Trophoblast cell (in vitro differentiated cells and primary cell): ENCODE measurements around the gene CCDC57.

Source experiments
- DNase-seq, 2 donors: peaks; one replicate each; pipeline ENCODE4 v3.0.0-alpha.2; 2016
- H2AFZ ChIP-seq: 2 replicates; pipeline ENCODE4 v1.6.1; 2013; ENCODE audit warnings: low read length, moderate library complexity, mild to moderate bottlenecking; ENCODE audit not compliant: insufficient read depth, poor library complexity
- H2AK5ac ChIP-seq: 2 replicates; pipeline ENCODE4 v1.6.1; 2013; ENCODE audit warnings: mild to moderate bottlenecking, low read length
- H2BK120ac ChIP-seq: 2 replicates; pipeline ENCODE4 v1.6.1; 2013; ENCODE audit warnings: low read length, mild to moderate bottlenecking, moderate library complexity; ENCODE audit not compliant: insufficient read depth, poor library complexity
- H2BK12ac ChIP-seq: 2 replicates; pipeline ENCODE4 v1.6.1; 2013; ENCODE audit warnings: mild to moderate bottlenecking, low read length, moderate library complexity
- H2BK5ac ChIP-seq: 2 replicates; pipeline ENCODE4 v1.6.1; 2013; ENCODE audit warnings: low read length, low read depth, moderate library complexity, mild to moderate bottlenecking; ENCODE audit not compliant: poor library complexity
- H3K14ac ChIP-seq: 2 replicates; pipeline ENCODE4 v1.6.1; 2013; ENCODE audit warnings: mild to moderate bottlenecking, low read length
- H3K18ac ChIP-seq: 2 replicates; pipeline ENCODE4 v1.6.1; 2013; ENCODE audit warnings: mild to moderate bottlenecking, low read length
- H3K23ac ChIP-seq: 2 replicates; pipeline ENCODE4 v1.6.1; 2013; ENCODE audit warnings: low read length
- H3K27ac ChIP-seq: 2 replicates; pipeline ENCODE4 v1.5.1; 2013; ENCODE audit warnings: low read depth, mild to moderate bottlenecking, inconsistent platforms, low read length, moderate library complexity
- H3K27me3 ChIP-seq: 2 replicates; pipeline ENCODE4 v1.6.1; 2013; ENCODE audit warnings: inconsistent platforms, mild to moderate bottlenecking, low read length, moderate library complexity; ENCODE audit not compliant: insufficient read depth
- H3K36me3 ChIP-seq, 2 experiments: 1 replicate in 1 of 2; 2 replicates in 1 of 2; pipeline ENCODE4 v1.6.1; 2013; ENCODE audit warnings: low read length in 2 of 2, mild to moderate bottlenecking in 2 of 2, moderate library complexity in 1 of 2; ENCODE audit not compliant: insufficient read depth in 2 of 2, control insufficient read depth in 1 of 2
- H3K4ac ChIP-seq: 2 replicates; pipeline ENCODE4 v1.6.1; 2013; ENCODE audit warnings: low read depth, mild to moderate bottlenecking, low read length, moderate library complexity
- H3K4me1 ChIP-seq, 2 experiments: 1 replicate in 1 of 2; 2 replicates in 1 of 2; pipeline ENCODE4 v1.6.1; 2013; ENCODE audit warnings: low read length in 2 of 2, mild to moderate bottlenecking in 2 of 2, moderate library complexity in 1 of 2; ENCODE audit not compliant: insufficient read depth in 2 of 2, control insufficient read depth in 1 of 2
- H3K4me2 ChIP-seq: 2 replicates; pipeline ENCODE4 v1.6.1; 2013; ENCODE audit warnings: inconsistent platforms, mild to moderate bottlenecking, low read length, moderate library complexity
- H3K4me3 ChIP-seq: 2 replicates; pipeline ENCODE4 v1.5.1; 2013; ENCODE audit warnings: mild to moderate bottlenecking, low read depth, low read length, inconsistent platforms
- H3K79me1 ChIP-seq: one replicate; pipeline ENCODE4 v1.6.1; 2013; ENCODE audit warnings: low read length
- H3K79me2 ChIP-seq: 2 replicates; pipeline ENCODE4 v1.6.1; 2013; ENCODE audit warnings: low read length, mild to moderate bottlenecking; ENCODE audit not compliant: control insufficient read depth, insufficient read depth, poor library complexity
- H3K9ac ChIP-seq: 2 replicates; pipeline ENCODE4 v1.6.1; 2013; ENCODE audit warnings: mild to moderate bottlenecking, low read length
- H3K9me3 ChIP-seq: 2 replicates; pipeline ENCODE4 v1.6.1; 2013; ENCODE audit warnings: low read depth, mild to moderate bottlenecking, control low read depth, inconsistent platforms, low read length; ENCODE audit not compliant: insufficient read depth
- H4K12ac ChIP-seq: 2 replicates; pipeline ENCODE4 v1.6.1; 2013; ENCODE audit warnings: low read depth, mild to moderate bottlenecking, low read length, moderate library complexity
- H4K8ac ChIP-seq: 2 replicates; pipeline ENCODE4 v1.6.1; 2013; ENCODE audit warnings: low read depth, mild to moderate bottlenecking, low read length, moderate library complexity
- H4K91ac ChIP-seq: one replicate; pipeline ENCODE4 v1.6.1; 2013; ENCODE audit warnings: low read depth, mild to moderate bottlenecking, low read length, moderate library complexity
- WGBS: extraction: QIAGEN DNeasy Blood & Tissue Kit; methylation state at CpG from one replicate; pipeline ENCODE4 v1.1.7; 2013; ENCODE audit warnings: missing lambda C conversion rate; ENCODE audit not compliant: insufficient read length, insufficient coverage; ENCODE audit errors: extremely low coverage; 5-methylcytosine and 5-hydroxymethylcytosine counted together

CCDC57 gene

DNA sequence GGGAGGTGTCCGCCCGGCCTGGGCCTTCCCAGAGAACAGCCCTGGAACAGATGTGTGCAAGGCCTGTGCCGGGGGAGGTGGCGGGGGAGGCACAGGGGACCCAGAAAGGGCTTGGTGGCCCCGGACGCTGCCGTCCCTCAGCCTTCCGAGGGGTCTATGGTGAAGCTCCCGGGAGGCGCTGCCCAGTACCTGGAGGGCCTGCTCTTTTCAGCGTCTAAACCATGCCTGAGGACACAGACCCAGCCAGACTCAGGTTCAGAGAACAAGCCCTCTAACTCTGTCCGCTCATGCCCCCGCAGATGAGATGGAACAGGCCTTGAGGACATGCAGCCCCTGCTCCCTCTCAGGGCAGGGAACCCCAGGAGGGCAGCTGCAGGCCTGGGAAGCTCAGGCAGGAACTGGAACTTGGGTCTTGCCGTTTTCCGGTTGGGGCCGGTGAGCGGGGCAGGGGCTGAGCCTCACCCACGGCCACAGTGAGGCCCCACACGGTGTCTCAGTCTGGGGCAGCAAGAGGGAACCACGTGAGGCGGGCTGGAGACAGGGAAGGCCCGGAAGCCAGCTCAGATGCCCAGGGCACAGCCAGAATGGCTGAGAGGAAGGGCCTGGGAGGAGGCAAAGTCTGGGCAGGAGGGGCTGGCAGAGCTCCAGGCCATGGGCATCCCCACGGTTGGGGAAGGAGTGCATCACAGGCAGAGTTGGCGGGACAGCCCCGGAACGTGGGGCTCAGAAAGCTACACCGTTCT, 28.7 kb upstream of the CCDC57 start:
- Histone ChIP-seq H2BK12ac (no peak overlapping the region), H3K4me3 (no peak overlapping the region), H3K14ac (no peak overlapping the region), H3K4ac (no peak overlapping the region), H3K9me3 (peaks cover 3% of the 10 kb centered on the region), H3K79me2 (no peaks in the 10 kb centered on the region), H2AK5ac (no peak overlapping the region), H3K36me3 (peaks cover 87 to 93% of the 10 kb centered on the region in 2 experiments), H3K4me2 (no peak overlapping the region), H3K4me1 (peaks cover 3% of the 10 kb centered on the region in 2 experiments), H2AFZ (no peak overlapping the region), H3K9ac (no peak overlapping the region), H4K8ac (no peak overlapping the region), H4K12ac (no peak overlapping the region), H3K27me3 (no peaks in the 10 kb centered on the region), H4K91ac (no peak overlapping the region), H3K23ac (no peak overlapping the region), H3K27ac (no peak overlapping the region), H3K18ac (no peak overlapping the region), H3K79me1 (no peaks in the 10 kb centered on the region), H2BK120ac (no peak overlapping the region), H2BK5ac (no peak overlapping the region)
- WGBS = no CpG with 5 or more reads among the region's 27 CpGs
- peak in 1 of 2 donors; percentile 54 for DNase-seq

- Histone ChIP-seq H3K23ac (no peak overlapping the region), H3K27ac (no peak overlapping the region), H3K79me1 (peaks cover 4% of the 10 kb centered on the region), H2AK5ac (no peak overlapping the region), H3K14ac (no peak overlapping the region), H3K36me3 (peaks cover 85 to 92% of the 10 kb centered on the region in 2 experiments), H3K79me2 (no peaks in the 10 kb centered on the region), H3K4me3 (no peak overlapping the region), H2BK12ac (no peak overlapping the region), H4K8ac (no peak overlapping the region), H2BK5ac (no peak overlapping the region), H3K27me3 (no peaks in the 10 kb centered on the region), H4K91ac (no peak overlapping the region), H3K9ac (no peak overlapping the region), H3K9me3 (peaks cover 3% of the 10 kb centered on the region), H3K4ac (no peak overlapping the region), H3K4me2 (no peak overlapping the region), H4K12ac (no peak overlapping the region), H3K4me1 (peaks cover 8 to 9% of the 10 kb centered on the region in 2 experiments), H2AFZ (no peak overlapping the region), H3K18ac (peak overlapping the region; percentile 30), H2BK120ac (no peak overlapping the region)
- no CpG with 5 or more reads among the region's 20 CpGs for WGBS
- peak in 1 of 2 donors; percentile 4 for DNase-seq
These were observed 28.0 kb upstream of the CCDC57 start for GRCh38 chr17:82240506-82241182.

- Histone ChIP-seq H4K12ac (peak overlapping the region; percentile 12), H3K23ac (no peak overlapping the region), H2AFZ (no peak overlapping the region), H4K8ac (no peak overlapping the region), H3K79me2 (no peaks in the 10 kb centered on the region), H2AK5ac (no peak overlapping the region), H3K9me3 (peaks cover 3% of the 10 kb centered on the region), H3K27ac (no peak overlapping the region), H3K36me3 (peaks cover 78 to 89% of the 10 kb centered on the region in 2 experiments), H3K4me3 (no peak overlapping the region), H3K14ac (no peak overlapping the region), H3K4me2 (no peak overlapping the region), H3K79me1 (peaks cover 6% of the 10 kb centered on the region), H3K9ac (no peak overlapping the region), H2BK5ac (no peak overlapping the region), H3K4ac (no peak overlapping the region), H3K18ac (peak overlapping the region; percentile 30), H3K27me3 (no peaks in the 10 kb centered on the region), H2BK120ac (no peak overlapping the region), H2BK12ac (no peak overlapping the region), H3K4me1 (peaks cover 14 to 16% of the 10 kb centered on the region in 2 experiments), H4K91ac (no peak overlapping the region)
- WGBS = no CpG with 5 or more reads among the region's 22 CpGs
- DNase-seq = peak in 1 of 2 donors; percentile 10
These were observed 27.4 kb upstream of the CCDC57 start for GRCh38 chr17:82239926-82240505.

DNA sequence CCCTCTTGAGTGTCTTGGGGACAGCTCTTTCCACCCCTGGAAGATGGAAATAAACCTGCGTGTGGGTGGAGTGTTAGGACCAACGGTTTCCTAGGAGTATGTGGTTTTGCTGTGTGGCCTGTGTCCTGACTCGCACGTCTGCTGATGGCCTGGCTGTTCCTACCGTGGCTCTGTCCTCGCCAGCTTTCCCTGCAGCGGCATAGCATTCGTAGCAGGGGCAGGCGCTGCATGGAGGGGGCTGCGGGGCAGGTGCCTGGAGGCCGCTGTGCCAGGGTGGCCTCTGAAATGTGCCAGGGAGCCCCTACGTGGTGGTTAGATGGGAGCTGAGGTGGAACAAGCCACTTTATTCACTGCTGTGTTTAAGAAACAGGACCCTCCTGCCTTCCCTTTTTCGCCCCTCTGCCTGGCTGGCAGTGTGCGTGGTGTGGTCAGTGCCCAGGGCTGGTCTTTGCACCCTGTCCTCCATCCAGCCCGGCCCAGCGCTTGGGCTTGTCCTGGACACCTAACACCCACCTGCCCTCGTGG, 26.8 kb upstream of the CCDC57 start:
- Histone ChIP-seq H3K14ac (no peak overlapping the region), H2AFZ (no peak overlapping the region), H3K4me1 (peaks cover 20 to 21% of the 10 kb centered on the region in 2 experiments), H2BK12ac (no peak overlapping the region), H4K12ac (peak overlapping the region; percentile 12), H3K18ac (no peak overlapping the region), H3K9me3 (peaks cover 3% of the 10 kb centered on the region), H3K9ac (no peak overlapping the region), H3K27me3 (no peaks in the 10 kb centered on the region), H3K79me1 (peaks cover 8% of the 10 kb centered on the region), H2AK5ac (no peak overlapping the region), H3K4ac (no peak overlapping the region), H3K27ac (no peak overlapping the region), H3K23ac (no peak overlapping the region), H3K4me2 (no peak overlapping the region), H2BK5ac (no peak overlapping the region), H4K91ac (no peak overlapping the region), H3K36me3 (peaks cover 73 to 83% of the 10 kb centered on the region in 2 experiments), H4K8ac (no peak overlapping the region), H2BK120ac (no peak overlapping the region), H3K4me3 (no peak overlapping the region), H3K79me2 (peaks cover 1% of the 10 kb centered on the region)
- WGBS = no CpG with 5 or more reads among the region's 17 CpGs
- DNase-seq = peak in 1 of 2 donors; percentile 1
